Activated CD4-positive, alpha-beta T cell treated with anti-CD3 and anti-CD28 coated beads, Interleukin-2, amount 10 ng/mL, durations not matched to agents 24 days and 14 days (primary cell): ENCODE data around the gene WDR27. TPM values are rescaled to one million over a fixed set of nuclear protein-coding genes. Genes with fewer than 3 reads are reported as not detected.

ENCODE experiments used
- DNase-seq: peaks from one replicate; pipeline ENCODE4 v3.0.0; 2022
- H3K27ac Mint-ChIP-seq: one replicate; pipeline ENCODE4 v1.8.0; 2022; ENCODE audit warnings: mild to moderate bottlenecking, mixed read lengths
- H3K27me3 Mint-ChIP-seq: one replicate; pipeline ENCODE4 v1.8.0; 2022; ENCODE audit warnings: mixed read lengths
- H3K36me3 Mint-ChIP-seq: one replicate; pipeline ENCODE4 v1.8.0; 2022; ENCODE audit warnings: low read depth, mild to moderate bottlenecking, mixed read lengths
- H3K4me1 Mint-ChIP-seq: one replicate; pipeline ENCODE4 v1.8.0; 2021; ENCODE audit warnings: mixed read lengths
- H3K4me3 Mint-ChIP-seq: one replicate; pipeline ENCODE4 v1.8.0; 2022; ENCODE audit warnings: mild to moderate bottlenecking, moderate library complexity, mixed read lengths
- H3K9me3 Mint-ChIP-seq: one replicate; pipeline ENCODE4 v1.8.0; 2021; ENCODE audit warnings: mixed read lengths
- intact Hi-C: fragments of 100-400 bp; cut with micrococcal nuclease; formaldehyde crosslinking; loops from one replicate; pipeline ENCODE4 v1.15.1; 2023
- total RNA-seq: library from RNA; stranded (reverse); gene quantifications from 2 replicates; pipeline ENCODE4 v1.2.3, GENCODE V29; 2022

The WDR27 gene
- 29.0 and 33.3 TPM in 2 replicates for total RNA-seq

DNA sequence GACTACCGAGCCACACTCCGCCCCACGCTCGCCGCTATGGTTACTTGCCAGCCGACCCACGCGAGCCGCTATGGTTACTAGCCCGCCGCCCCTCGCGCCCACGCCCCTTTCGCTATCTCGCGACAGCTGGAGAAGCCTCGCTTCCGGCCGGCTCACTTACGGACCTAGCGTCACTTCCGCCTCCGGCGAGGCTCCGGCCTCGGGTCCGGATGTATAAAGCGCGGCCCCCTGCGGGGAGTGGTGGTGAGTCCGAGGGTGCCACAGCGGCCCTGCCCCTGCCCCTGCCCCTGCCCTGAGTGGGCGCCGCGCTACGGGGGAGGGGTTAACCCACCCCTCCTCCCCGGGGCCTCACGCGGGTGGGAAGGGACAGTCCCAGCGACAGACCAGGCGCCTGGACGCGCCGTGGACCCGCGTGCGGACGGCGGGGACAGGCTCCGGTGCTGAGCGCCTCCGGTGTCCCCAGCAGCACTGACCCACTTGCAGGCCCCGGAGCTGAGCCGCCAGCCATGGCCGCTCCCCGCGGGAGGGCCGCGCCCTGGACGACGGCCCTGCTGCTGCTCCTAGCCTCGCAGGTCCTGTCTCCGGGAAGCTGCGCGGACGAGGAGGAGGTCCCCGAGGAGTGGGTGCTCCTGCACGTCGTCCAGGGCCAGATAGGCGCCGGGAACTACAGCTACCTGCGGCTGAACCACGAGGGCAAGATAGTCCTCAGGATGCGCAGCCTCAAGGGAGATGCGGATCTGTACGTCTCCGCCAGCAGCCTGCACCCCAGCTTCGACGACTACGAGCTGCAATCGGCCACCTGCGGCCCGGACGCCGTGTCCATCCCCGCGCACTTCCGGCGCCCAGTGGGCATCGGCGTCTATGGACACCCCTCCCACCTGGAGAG lies at the start of gene WDR27, which contains the start of gene C6orf120:
Gene WDR27, minus strand, starts transcription at position 76 of the 886 bp plus-strand sequence. CDS start 13,024 bp downstream, outside the sequence.
Gene C6orf120, plus strand, starts transcription at position 173 of the 886 bp plus-strand sequence. Its CDS starts 334 bp downstream, at position 507.
- intact Hi-C loops: loop anchor here (1.0 to 5.0 kb wide), 7 partner anchors 21 to 880 kb away; partner anchors contain the start of genes DYNLT2, ERMARD, FAM120B and PDCD2
- DNase-seq: peak; percentile 99
- Mint-ChIP-seq H3K4me1 (peaks cover 29% of the 10 kb centered on the region), H3K9me3 (no peaks in the 10 kb centered on the region), H3K36me3 (peaks cover 27% of the 10 kb centered on the region), H3K4me3 (peak within 1 kb of the TSS; percentile 94), H3K27me3 (no peaks in the 10 kb centered on the region), H3K27ac (peak within 1 kb of the TSS; percentile 89)

DNA sequence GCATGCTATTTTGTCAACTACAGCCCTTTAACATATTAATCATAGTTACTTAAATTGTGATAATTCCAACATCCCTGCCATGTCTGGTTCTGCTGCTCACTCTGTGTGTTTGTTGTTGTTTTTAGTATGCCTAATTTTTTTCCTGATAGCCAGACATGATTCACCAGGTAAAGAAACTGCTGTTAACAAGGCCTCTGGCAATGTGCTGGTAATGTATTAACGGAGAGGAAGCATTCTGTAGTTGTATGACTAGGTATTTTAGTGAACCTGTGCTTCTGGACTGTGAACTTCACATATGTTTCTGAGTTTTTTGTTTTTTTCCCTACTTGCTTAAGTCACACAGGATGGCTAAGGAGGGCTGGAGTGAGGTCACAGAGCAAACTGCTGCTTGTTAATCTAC lies 44.7 kb upstream of the WDR27 start:
- DNase-seq: no peak
- Mint-ChIP-seq H3K27ac (no peak overlapping the region), H3K36me3 (peaks cover 5% of the 10 kb centered on the region), H3K27me3 (peaks cover 8% of the 10 kb centered on the region), H3K4me3 (no peak overlapping the region), H3K9me3 (no peaks in the 10 kb centered on the region), H3K4me1 (peaks cover 10% of the 10 kb centered on the region)
- intact Hi-C loops: no loop called here

GRCh38 chr6:169745405-169745804 lies 43.6 kb upstream of the WDR27 start:
- DNase-seq: no peak
- Mint-ChIP-seq H3K9me3 (no peaks in the 10 kb centered on the region), H3K27me3 (peaks cover 8% of the 10 kb centered on the region), H3K27ac (no peak overlapping the region), H3K4me3 (no peak overlapping the region), H3K4me1 (peaks cover 6% of the 10 kb centered on the region), H3K36me3 (peaks cover 2% of the 10 kb centered on the region)
- intact Hi-C loops: no loop called here

- Mint-ChIP-seq H3K27ac (no peak overlapping the region), H3K9me3 (no peaks in the 10 kb centered on the region), H3K36me3 (no peaks in the 10 kb centered on the region), H3K4me1 (peaks cover 2% of the 10 kb centered on the region), H3K4me3 (no peak overlapping the region), H3K27me3 (peaks cover 18% of the 10 kb centered on the region)
- intact Hi-C loops: no loop called here
- DNase-seq: no peak
These were observed 39.5 kb upstream of the WDR27 start for GRCh38 chr6:169741344-169741743.

DNA sequence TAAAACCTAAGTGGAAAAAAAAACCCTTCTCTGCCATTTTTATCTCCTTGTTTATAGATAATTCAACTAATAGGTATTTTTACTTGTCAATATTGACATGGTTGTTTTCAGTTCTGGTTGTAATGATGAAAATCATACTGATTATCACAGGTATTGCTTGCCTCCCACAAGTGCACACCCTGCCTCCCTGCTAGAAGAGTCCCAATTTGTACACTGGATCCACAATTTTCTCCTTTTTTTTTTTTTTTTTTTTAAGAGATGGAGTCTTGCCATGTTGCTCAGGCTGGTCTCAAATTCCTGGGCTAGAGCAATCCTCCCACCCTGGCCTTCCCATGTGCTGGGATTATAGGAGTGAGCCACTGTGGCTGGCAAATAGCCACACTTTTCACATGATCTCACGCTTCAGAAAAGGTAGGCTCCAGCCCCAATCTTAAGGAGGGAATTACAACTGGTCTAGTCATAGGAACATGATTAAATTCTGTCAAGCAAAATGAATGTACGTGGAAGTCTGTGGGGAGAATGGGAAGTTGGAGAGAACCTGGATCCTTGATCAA lies 37.2 kb upstream of the WDR27 start:
- H3K9me3 Mint-ChIP-seq: peaks cover 7% of the 10 kb centered on the region
- no peak overlapping the region for H3K4me3 Mint-ChIP-seq
- no peak overlapping the region for H3K27ac Mint-ChIP-seq
- intact Hi-C loops: no loop called here
- peaks cover 36% of the 10 kb centered on the region for H3K27me3 Mint-ChIP-seq
- no peaks in the 10 kb centered on the region for H3K36me3 Mint-ChIP-seq
- DNase-seq: no peak
- peaks cover 2% of the 10 kb centered on the region for H3K4me1 Mint-ChIP-seq

GRCh38 chr6:169738204-169738975 lies 36.6 kb upstream of the WDR27 start:
- Mint-ChIP-seq H3K4me3 (no peak overlapping the region), H3K36me3 (no peaks in the 10 kb centered on the region), H3K9me3 (peaks cover 7% of the 10 kb centered on the region), H3K4me1 (peaks cover 2% of the 10 kb centered on the region), H3K27me3 (peaks cover 38% of the 10 kb centered on the region), H3K27ac (no peak overlapping the region)
- intact Hi-C loops: no loop called here
- DNase-seq: no peak

DNA sequence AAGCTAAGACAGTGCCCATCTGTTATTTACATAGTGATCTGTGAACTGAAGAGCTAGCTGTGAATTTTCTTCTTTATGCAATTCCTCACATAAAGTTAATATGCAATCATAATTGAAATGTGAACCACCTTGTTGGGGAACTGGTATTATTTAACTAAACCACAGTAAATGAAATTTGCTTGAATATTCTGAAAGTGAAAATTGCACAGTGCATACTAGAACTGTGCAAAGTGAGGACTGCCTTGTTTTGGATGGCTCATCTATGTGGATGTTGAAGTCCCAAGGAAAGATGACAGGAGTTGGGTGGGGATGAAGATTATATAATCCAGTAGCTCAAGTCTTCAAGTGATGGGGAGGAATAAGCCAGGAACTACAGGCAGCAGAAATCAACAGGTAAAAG lies 28.1 kb upstream of the WDR27 start:
- H3K9me3 Mint-ChIP-seq: peaks cover 7% of the 10 kb centered on the region
- H3K27ac Mint-ChIP-seq: no peak overlapping the region
- intact Hi-C loops: no loop called here
- no peak overlapping the region for H3K4me3 Mint-ChIP-seq
- no peak for DNase-seq
- peaks cover 10% of the 10 kb centered on the region for H3K4me1 Mint-ChIP-seq
- H3K27me3 Mint-ChIP-seq: peaks cover 40% of the 10 kb centered on the region
- peaks cover under 1% of the 10 kb centered on the region for H3K36me3 Mint-ChIP-seq

GRCh38 chr6:169726963-169727362 lies 25.1 kb upstream of the WDR27 start:
- H3K9me3 Mint-ChIP-seq: no peaks in the 10 kb centered on the region
- intact Hi-C loops: no loop called here
- no peak overlapping the region for H3K4me3 Mint-ChIP-seq
- H3K36me3 Mint-ChIP-seq: peaks cover 1% of the 10 kb centered on the region
- no peak overlapping the region for H3K27ac Mint-ChIP-seq
- peaks cover 17% of the 10 kb centered on the region for H3K27me3 Mint-ChIP-seq
- peaks cover 19% of the 10 kb centered on the region for H3K4me1 Mint-ChIP-seq
- DNase-seq: no peak

- Mint-ChIP-seq H3K27ac (peak overlapping the region; percentile 88), H3K4me1 (peaks cover 22% of the 10 kb centered on the region), H3K4me3 (peak overlapping the region; percentile 83), H3K27me3 (peaks cover 11% of the 10 kb centered on the region), H3K36me3 (peaks cover 3% of the 10 kb centered on the region), H3K9me3 (no peaks in the 10 kb centered on the region)
- no peak for DNase-seq
- intact Hi-C loops: no loop called here
These were observed 24.2 kb upstream of the WDR27 start for GRCh38 chr6:169726049-169726400.

DNA sequence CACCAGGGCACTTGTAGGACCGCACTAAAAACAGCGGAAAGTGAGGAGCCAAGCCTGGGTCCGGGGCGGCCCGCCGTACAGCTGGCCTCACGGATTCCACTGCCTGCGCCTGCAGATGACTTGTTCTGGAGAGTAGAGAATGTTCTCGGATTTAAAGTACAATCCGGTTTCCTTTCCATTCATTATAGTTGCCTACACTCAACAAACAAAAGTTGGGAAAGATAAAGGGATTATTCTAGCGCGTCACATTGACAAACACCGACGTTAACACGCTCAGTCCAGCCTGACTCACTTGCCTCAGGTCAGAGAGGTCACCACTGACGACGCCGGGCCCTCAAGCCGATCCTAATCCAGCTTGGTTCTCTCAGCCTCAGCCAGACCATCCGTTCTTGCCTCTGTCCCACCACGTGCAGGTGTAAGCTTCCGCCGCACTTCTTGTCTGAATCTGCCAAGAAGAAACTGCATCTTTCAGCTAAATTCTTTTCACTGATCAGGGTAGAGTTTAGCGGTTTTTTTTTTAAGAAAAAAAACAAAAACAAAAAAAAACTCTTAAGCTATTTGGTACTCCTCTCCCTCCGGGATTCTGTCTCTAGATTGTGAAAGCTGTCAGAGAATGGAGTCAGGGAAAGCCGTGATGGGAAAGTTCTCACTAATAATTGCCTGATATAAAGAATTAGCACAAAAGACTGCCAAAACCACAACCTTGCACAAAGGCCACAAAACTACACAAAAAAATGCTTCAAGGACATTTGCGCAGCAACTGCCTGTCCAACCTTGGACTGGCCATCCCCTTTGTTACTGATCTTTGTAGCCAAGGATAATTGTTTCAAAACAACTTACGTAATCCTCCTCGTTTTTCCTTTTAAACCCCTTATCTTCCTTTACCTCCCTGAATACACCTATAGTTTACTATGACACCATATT lies 23.6 kb upstream of the WDR27 start:
- H3K4me3 Mint-ChIP-seq: peak overlapping the region; percentile 83
- H3K27ac Mint-ChIP-seq: peak overlapping the region; percentile 88
- no peaks in the 10 kb centered on the region for H3K9me3 Mint-ChIP-seq
- H3K36me3 Mint-ChIP-seq: peaks cover 5% of the 10 kb centered on the region
- DNase-seq: peak; percentile 61
- intact Hi-C loops: no loop called here
- H3K27me3 Mint-ChIP-seq: peaks cover 7% of the 10 kb centered on the region
- H3K4me1 Mint-ChIP-seq: peaks cover 24% of the 10 kb centered on the region

DNA sequence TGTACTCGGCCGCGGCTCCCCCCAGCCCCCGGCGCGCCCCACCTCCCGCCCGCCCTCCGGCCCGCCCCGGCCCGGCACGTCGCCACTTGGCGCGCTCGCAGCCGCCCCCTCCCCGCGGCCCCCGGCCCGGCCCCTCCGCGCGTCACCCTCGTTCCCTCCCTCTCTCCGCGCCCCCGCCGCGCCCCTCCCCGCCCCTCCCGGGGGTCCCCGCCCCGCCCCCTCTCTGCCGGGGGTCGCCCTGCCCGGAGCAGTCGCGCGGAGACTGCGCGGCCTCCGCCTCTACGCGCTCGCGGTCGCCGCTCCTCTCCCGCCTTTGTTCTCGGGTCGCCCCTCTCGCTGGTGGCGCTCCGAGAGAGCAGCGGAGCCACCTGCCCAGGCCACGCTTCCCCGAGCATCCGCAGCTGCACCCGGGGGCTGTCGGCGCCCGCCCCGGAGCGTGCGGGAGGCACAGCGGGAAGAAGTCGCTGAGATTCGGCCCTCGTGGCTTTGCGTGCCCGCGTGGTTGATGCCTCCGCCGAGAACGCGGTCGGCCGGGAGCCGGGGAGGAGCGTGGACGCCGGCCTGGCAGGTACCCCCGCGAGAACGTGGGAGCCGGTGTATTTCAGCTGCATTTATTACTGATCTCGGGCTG lies 22.8 kb upstream of the WDR27 start, which contains the start of gene PHF10:
Gene PHF10, minus strand, starts transcription at position 7 of the 631 bp plus-strand sequence. CDS start 569 bp downstream, outside the sequence.
- Mint-ChIP-seq H3K27ac (peak within 1 kb of the TSS; percentile 94), H3K4me3 (peak within 1 kb of the TSS; percentile 90), H3K4me1 (peaks cover 25% of the 10 kb centered on the region), H3K9me3 (no peaks in the 10 kb centered on the region), H3K36me3 (peaks cover 8% of the 10 kb centered on the region), H3K27me3 (peaks cover 5% of the 10 kb centered on the region)
- DNase-seq: peak; percentile 88
- intact Hi-C loops: loop anchor here (1.0 to 5.0 kb wide), 2 partner anchors 27 to 512 kb away; partner anchors contain the start of genes DYNLT2 and ERMARD

GRCh38 chr6:169723991-169724493 lies 22.2 kb upstream of the WDR27 start:
- Mint-ChIP-seq H3K27me3 (peaks cover 5% of the 10 kb centered on the region), H3K27ac (peak overlapping the region; percentile 75), H3K4me3 (peak overlapping the region; percentile 73), H3K36me3 (peaks cover 14% of the 10 kb centered on the region), H3K4me1 (peaks cover 28% of the 10 kb centered on the region), H3K9me3 (no peaks in the 10 kb centered on the region)
- peak; percentile 85 for DNase-seq
- intact Hi-C loops: loop anchor here (1.0 to 5.0 kb wide), 4 partner anchors 22 to 829 kb away; partner anchors contain the start of genes C6orf120, DYNLT2, ERMARD and PSMB1
